ENCODE data around the gene ARSI.

GRCh38 chr5:150340614-150341255, 38.0 kb upstream of the ARSI start:
- TF ChIP-seq, protein P1, sequence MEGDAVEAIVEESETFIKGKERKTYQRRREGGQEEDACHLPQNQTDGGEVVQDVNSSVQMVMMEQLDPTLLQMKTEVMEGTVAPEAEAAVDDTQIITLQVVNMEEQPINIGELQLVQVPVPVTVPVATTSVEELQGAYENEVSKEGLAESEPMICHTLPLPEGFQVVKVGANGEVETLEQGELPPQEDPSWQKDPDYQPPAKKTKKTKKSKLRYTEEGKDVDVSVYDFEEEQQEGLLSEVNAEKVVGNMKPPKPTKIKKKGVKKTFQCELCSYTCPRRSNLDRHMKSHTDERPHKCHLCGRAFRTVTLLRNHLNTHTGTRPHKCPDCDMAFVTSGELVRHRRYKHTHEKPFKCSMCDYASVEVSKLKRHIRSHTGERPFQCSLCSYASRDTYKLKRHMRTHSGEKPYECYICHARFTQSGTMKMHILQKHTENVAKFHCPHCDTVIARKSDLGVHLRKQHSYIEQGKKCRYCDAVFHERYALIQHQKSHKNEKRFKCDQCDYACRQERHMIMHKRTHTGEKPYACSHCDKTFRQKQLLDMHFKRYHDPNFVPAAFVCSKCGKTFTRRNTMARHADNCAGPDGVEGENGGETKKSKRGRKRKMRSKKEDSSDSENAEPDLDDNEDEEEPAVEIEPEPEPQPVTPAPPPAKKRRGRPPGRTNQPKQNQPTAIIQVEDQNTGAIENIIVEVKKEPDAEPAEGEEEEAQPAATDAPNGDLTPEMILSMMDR (IDR thresholded peaks at IDR 0.05; ENCODE audit: low read depth, low read length, missing input control), result no peak
- TF ChIP-seq GABPA (IDR thresholded peaks at IDR 0.05 in 1 of 2, conservative IDR thresholded peaks at IDR 0.05 in 1 of 2) (no peak), RAD21 (IDR thresholded peaks at IDR 0.05) (no peak)
- TF ChIP-seq, protein P2, sequence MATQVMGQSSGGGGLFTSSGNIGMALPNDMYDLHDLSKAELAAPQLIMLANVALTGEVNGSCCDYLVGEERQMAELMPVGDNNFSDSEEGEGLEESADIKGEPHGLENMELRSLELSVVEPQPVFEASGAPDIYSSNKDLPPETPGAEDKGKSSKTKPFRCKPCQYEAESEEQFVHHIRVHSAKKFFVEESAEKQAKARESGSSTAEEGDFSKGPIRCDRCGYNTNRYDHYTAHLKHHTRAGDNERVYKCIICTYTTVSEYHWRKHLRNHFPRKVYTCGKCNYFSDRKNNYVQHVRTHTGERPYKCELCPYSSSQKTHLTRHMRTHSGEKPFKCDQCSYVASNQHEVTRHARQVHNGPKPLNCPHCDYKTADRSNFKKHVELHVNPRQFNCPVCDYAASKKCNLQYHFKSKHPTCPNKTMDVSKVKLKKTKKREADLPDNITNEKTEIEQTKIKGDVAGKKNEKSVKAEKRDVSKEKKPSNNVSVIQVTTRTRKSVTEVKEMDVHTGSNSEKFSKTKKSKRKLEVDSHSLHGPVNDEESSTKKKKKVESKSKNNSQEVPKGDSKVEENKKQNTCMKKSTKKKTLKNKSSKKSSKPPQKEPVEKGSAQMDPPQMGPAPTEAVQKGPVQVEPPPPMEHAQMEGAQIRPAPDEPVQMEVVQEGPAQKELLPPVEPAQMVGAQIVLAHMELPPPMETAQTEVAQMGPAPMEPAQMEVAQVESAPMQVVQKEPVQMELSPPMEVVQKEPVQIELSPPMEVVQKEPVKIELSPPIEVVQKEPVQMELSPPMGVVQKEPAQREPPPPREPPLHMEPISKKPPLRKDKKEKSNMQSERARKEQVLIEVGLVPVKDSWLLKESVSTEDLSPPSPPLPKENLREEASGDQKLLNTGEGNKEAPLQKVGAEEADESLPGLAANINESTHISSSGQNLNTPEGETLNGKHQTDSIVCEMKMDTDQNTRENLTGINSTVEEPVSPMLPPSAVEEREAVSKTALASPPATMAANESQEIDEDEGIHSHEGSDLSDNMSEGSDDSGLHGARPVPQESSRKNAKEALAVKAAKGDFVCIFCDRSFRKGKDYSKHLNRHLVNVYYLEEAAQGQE (IDR thresholded peaks at IDR 0.05), result no peak

Measured in liver (tissue), 3 donors.